HepG2 (cell line): ENCODE data around the gene MUCL3. TPM values are rescaled to one million over a fixed set of nuclear protein-coding genes. Genes with fewer than 3 reads are reported as not detected.

Experiments
- BORCS8-MEF2B ChIP-seq: sonication (generic); formaldehyde crosslinking; IDR thresholded peaks from 2 replicates; pipeline ENCODE4 v1.8.0; 2022; ENCODE audit warnings: mild to moderate bottlenecking, missing genetic modification reagents
- DNMT1 ChIP-seq: sonication (generic); formaldehyde crosslinking; IDR thresholded peaks from 2 replicates; pipeline ENCODE4 v1.5.1; 2020; ENCODE audit warnings: mild to moderate bottlenecking, missing genetic modification reagents
- HIVEP1 ChIP-seq: sonication (generic); formaldehyde crosslinking; IDR thresholded peaks from 2 replicates; pipeline ENCODE4 v1.4.0; 2020; ENCODE audit warnings: mild to moderate bottlenecking, missing genetic modification reagents
- KDM4B ChIP-seq: sonication (generic); formaldehyde crosslinking; IDR thresholded peaks from 2 replicates; pipeline ENCODE4 v1.4.0; 2020; ENCODE audit warnings: missing genetic modification reagents
- MAFG ChIP-seq: sonication (generic); formaldehyde crosslinking; IDR thresholded peaks from 2 replicates; pipeline ENCODE4 v1.5.1; 2020; ENCODE audit warnings: mild to moderate bottlenecking, missing genetic modification reagents
- MYC ChIP-seq: sonication (generic); formaldehyde crosslinking; IDR thresholded peaks from 2 replicates; pipeline ENCODE4 v1.9.0; 2021; ENCODE audit warnings: missing genetic modification reagents, borderline replicate concordance
- MYNN ChIP-seq: sonication (generic); formaldehyde crosslinking; IDR thresholded peaks from 2 replicates; pipeline ENCODE4 v1.4.0; 2020; ENCODE audit warnings: mild to moderate bottlenecking, low read depth, missing genetic modification reagents
- NFKB2 ChIP-seq: sonication (generic); formaldehyde crosslinking; IDR thresholded peaks from 2 replicates; pipeline ENCODE4 v1.4.0; 2020; ENCODE audit warnings: missing genetic modification reagents, borderline replicate concordance
- ONECUT2 ChIP-seq: sonication (generic); formaldehyde crosslinking; IDR thresholded peaks from 2 replicates; pipeline ENCODE4 v1.4.0; 2020; ENCODE audit warnings: missing genetic modification reagents
- PAF1 ChIP-seq: IDR thresholded peaks from 2 replicates; pipeline ENCODE4 v1.6.1; 2016; ENCODE audit warnings: missing genetic modification reagents, missing compliant biosample characterization
- RAD21 ChIP-seq: fragments of 450-650 bp; formaldehyde crosslinking; IDR thresholded peaks from 2 replicates; pipeline ENCODE4 v1.5.0; 2020; ENCODE audit warnings: mild to moderate bottlenecking
- RBM22 ChIP-seq: fragments of 200-400 bp; formaldehyde crosslinking; optimal IDR thresholded peaks from 2 replicates; pipeline ENCODE3; 2017; ENCODE audit warnings: mild to moderate bottlenecking, low read length, moderate library complexity
- SNAI1 ChIP-seq: sonication (generic); formaldehyde crosslinking; IDR thresholded peaks from 2 replicates; pipeline ENCODE4 v1.5.0; 2020; ENCODE audit warnings: mild to moderate bottlenecking, missing genetic modification reagents, borderline replicate concordance
- SUZ12 ChIP-seq: fragments of 150-350 bp; IDR thresholded peaks from 2 replicates; pipeline ENCODE4 v1.6.1; 2014; ENCODE audit warnings: low read depth, low read length
- ZFP90 ChIP-seq: sonication (generic); formaldehyde crosslinking; IDR thresholded peaks from 2 replicates; pipeline ENCODE4 v1.8.0; 2022; ENCODE audit warnings: missing genetic modification reagents, mild to moderate bottlenecking, inconsistent platforms, borderline replicate concordance
- ZNF20 ChIP-seq: sonication (generic); formaldehyde crosslinking; IDR thresholded peaks from 2 replicates; pipeline ENCODE4 v1.4.0; 2020; ENCODE audit warnings: mild to moderate bottlenecking, moderate library complexity, missing genetic modification reagents
- ZNF225 ChIP-seq: sonication (generic); formaldehyde crosslinking; IDR thresholded peaks from 2 replicates; pipeline ENCODE4 v1.4.0; 2020; ENCODE audit warnings: mild to moderate bottlenecking, missing genetic modification reagents
- ZNF24 ChIP-seq: fragments of 450-650 bp; IDR thresholded peaks from 2 replicates; pipeline ENCODE4 v1.6.1; 2017; ENCODE audit warnings: antibody characterized with exemption, mild to moderate bottlenecking
- ZNF251 ChIP-seq: sonication (generic); formaldehyde crosslinking; IDR thresholded peaks from 2 replicates; pipeline ENCODE4 v1.9.0; 2021; ENCODE audit warnings: mild to moderate bottlenecking, missing genetic modification reagents
- ZNF274 ChIP-seq: sonication (generic); formaldehyde crosslinking; IDR thresholded peaks from 2 replicates; pipeline ENCODE4 v1.5.1; 2020; ENCODE audit warnings: mild to moderate bottlenecking, missing genetic modification reagents
- ZNF329 ChIP-seq: sonication (generic); formaldehyde crosslinking; IDR thresholded peaks from 2 replicates; pipeline ENCODE4 v1.9.0; 2021; ENCODE audit warnings: low read depth, mild to moderate bottlenecking, missing genetic modification reagents
- ZNF33A ChIP-seq: sonication (generic); formaldehyde crosslinking; IDR thresholded peaks from 2 replicates; pipeline ENCODE4 v1.5.1; 2020; ENCODE audit warnings: missing genetic modification reagents, mild to moderate bottlenecking, moderate library complexity, borderline replicate concordance
- ZNF512 ChIP-seq: sonication (generic); formaldehyde crosslinking; IDR thresholded peaks from 2 replicates; pipeline ENCODE4 v1.4.0; 2020; ENCODE audit warnings: mild to moderate bottlenecking, missing genetic modification reagents
- ZNF704 ChIP-seq: sonication (generic); formaldehyde crosslinking; IDR thresholded peaks from 2 replicates; pipeline ENCODE4 v1.8.1; 2023; ENCODE audit warnings: mild to moderate bottlenecking, inconsistent platforms, moderate library complexity, missing genetic modification reagents, borderline replicate concordance
- polyA plus RNA-seq, 8 experiments: library from polyadenylated mRNA; depleted of rRNA in 3 of 8; stranded (reverse) in 7 of 8; unstranded in 1 of 8; fragments of >200 nt; fragmentation: Illumina TruSeq in 4 of 8; extraction: Trizol in 4 of 8; gene quantifications; 2 replicates each; pipeline versions ENCODE4 v1.2.1 to v1.2.3, GENCODE V29; 2011 to 2016; ENCODE audit warnings: low read depth in 4 of 8, missing spikeins in 1 of 8, mixed read lengths in 1 of 8; ENCODE audit not compliant: insufficient read depth in 1 of 8
- total RNA-seq, 5 experiments: library from RNA; depleted of rRNA; stranded (reverse); fragments of >200 nt; fragmentation: Illumina TruSeq; extraction: Trizol; gene quantifications; 2 replicates each; pipeline ENCODE4 v1.2.3, GENCODE V29; 2016; ENCODE audit warnings: low read depth in 1 of 5
- TF ChIP-seq, protein P1 (sequence below): sonication (generic); formaldehyde crosslinking; IDR thresholded peaks from 2 replicates; pipeline ENCODE4 v1.8.1; 2023; ENCODE audit warnings: mild to moderate bottlenecking, missing genetic modification reagents

MUCL3 gene
- total and polyA plus RNA-seq, 2 of the 13 experiments (the other 11 are each of a cell fraction or from before 2014, with no cell fraction given) = not detected

DNA sequence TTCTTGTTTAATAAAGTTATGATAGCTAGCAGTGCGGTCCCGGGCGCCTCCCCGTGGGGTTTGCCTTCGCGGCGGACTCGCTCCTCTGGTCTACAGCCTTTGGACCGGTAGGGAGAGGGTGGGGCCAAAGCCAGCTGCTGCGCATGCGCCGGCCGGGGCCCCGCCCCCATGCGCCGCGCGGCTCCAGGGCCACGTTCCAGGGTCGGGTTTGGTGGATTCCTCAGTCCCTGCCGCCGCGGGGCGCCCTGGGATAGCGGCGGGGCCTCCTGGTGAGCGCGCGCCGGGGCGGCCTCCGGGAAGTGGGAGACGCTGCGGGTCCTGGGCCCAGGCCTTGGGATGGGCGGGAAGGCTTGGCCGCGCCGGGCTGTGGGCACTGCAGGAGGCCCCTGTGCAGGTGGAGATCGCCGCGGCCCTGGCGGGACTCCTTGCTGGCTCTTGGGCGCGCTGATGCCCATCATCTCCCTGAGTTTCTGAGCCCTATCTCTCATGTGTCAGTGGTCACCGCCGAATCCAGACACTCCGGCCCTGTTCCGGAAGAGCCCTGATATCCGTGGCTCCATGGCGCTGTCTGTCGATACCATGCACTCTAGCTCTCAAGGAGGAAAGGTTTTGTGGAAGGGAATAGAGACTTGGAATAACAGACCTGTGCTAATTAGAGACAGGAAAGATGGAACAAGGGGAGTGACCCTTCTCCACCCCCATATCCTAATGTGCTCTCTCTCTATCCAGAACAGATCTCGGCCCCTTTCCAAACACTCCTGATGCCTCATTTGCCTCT is 26.5 kb upstream of the MUCL3 start, which contains the start of gene VARS2 (continued):
- peak; percentile 97 for TF ChIP-seq MYC
- no peak; the same call in 1 of the 2 replicates for TF ChIP-seq PAF1 (CRISPR knock-in tag)
- TF ChIP-seq KDM4B (CRISPR knock-in tag) = peak; percentile 60; the same call in 1 of the 2 replicates
- peak; percentile 99 for TF ChIP-seq SNAI1
- peak; percentile 75 for TF ChIP-seq RBM22
- TF ChIP-seq ONECUT2 = no peak; the same call in 1 of the 2 replicates
- TF ChIP-seq MYNN (CRISPR knock-in tag) = 0 out of 2 replicates have a peak, but pooled peaks have one; percentile 71
- TF ChIP-seq ZNF512 (CRISPR knock-in tag) = no peak
- peak; percentile 96 for TF ChIP-seq BORCS8-MEF2B (CRISPR knock-in tag)
- TF ChIP-seq ZNF274 (CRISPR knock-in tag) = peak; percentile 88; the same call in 1 of the 2 replicates
- TF ChIP-seq ZNF251 = 0 out of 2 replicates have a peak, but pooled peaks have one; percentile 19
- TF ChIP-seq ZNF20 = peak; percentile 95
- TF ChIP-seq, protein P1, sequence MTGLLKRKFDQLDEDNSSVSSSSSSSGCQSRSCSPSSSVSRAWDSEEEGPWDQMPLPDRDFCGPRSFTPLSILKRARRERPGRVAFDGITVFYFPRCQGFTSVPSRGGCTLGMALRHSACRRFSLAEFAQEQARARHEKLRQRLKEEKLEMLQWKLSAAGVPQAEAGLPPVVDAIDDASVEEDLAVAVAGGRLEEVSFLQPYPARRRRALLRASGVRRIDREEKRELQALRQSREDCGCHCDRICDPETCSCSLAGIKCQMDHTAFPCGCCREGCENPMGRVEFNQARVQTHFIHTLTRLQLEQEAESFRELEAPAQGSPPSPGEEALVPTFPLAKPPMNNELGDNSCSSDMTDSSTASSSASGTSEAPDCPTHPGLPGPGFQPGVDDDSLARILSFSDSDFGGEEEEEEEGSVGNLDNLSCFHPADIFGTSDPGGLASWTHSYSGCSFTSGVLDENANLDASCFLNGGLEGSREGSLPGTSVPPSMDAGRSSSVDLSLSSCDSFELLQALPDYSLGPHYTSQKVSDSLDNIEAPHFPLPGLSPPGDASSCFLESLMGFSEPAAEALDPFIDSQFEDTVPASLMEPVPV (CRISPR knock-in tag) = peak; percentile 98; the same call in 1 of the 2 replicates
- TF ChIP-seq ZNF329 (CRISPR knock-in tag) = no peak; the same call in 1 of the 2 replicates
- TF ChIP-seq ZNF704 (CRISPR knock-in tag) = peak; percentile 79; the same call in 1 of the 2 replicates
- peak; percentile 92; the same call in 1 of the 2 replicates for TF ChIP-seq ZFP90 (CRISPR knock-in tag)
- TF ChIP-seq ZNF33A (CRISPR knock-in tag) = no peak; the same call in 1 of the 2 replicates
- TF ChIP-seq HIVEP1 (CRISPR knock-in tag) = peak; percentile 74; the same call in 1 of the 2 replicates
- TF ChIP-seq NFKB2 (CRISPR knock-in tag) = peak; percentile 91; the same call in 1 of the 2 replicates
- no peak for TF ChIP-seq DNMT1
- TF ChIP-seq ZNF24 = no peak
- peak; percentile 63; the same call in 1 of the 2 replicates for TF ChIP-seq ZNF225 (CRISPR knock-in tag)
- peak; percentile 85; the same call in 1 of the 2 replicates for TF ChIP-seq RAD21 (CRISPR knock-in tag)
- TF ChIP-seq MAFG (CRISPR knock-in tag) = no peak
- no peak for TF ChIP-seq SUZ12
